NCI-H226 (cell line): ENCODE measurements around the gene RBFA.

Source experiments
- DNase-seq: peaks from one replicate; pipeline ENCODE4 v3.0.0-alpha.2; 2015

RBFA gene

GRCh38 chr18:80033181-80034067 is 810 bp upstream of the RBFA start:
- peak; percentile 3 for DNase-seq

- DNase-seq: no peak
Observed at GRCh38 chr18:80034852-80035406, 695 bp downstream of the RBFA start.

DNA sequence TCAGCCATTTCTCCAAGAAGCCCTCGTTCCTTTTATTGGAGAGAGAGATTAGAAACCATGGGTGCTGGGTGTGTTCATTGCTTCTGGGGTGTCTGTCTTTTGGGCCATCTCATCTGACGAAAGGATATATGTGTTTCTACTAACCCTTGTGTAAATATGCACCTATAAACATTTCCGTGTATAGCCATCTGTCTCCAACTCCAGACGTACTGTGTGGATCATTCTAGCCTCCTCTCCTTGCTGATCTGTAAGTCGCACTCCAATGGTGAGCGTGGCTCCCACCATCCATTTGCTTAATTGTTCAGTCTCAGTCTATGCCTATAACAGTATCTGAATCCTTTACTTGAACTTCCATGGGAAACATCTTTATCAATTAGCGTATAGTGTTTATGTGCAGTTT is 1.8 kb downstream of the RBFA start:
- no peak for DNase-seq

- DNase-seq: no peak
Observed at GRCh38 chr18:80037300-80037699, 3.1 kb downstream of the RBFA start.

DNA sequence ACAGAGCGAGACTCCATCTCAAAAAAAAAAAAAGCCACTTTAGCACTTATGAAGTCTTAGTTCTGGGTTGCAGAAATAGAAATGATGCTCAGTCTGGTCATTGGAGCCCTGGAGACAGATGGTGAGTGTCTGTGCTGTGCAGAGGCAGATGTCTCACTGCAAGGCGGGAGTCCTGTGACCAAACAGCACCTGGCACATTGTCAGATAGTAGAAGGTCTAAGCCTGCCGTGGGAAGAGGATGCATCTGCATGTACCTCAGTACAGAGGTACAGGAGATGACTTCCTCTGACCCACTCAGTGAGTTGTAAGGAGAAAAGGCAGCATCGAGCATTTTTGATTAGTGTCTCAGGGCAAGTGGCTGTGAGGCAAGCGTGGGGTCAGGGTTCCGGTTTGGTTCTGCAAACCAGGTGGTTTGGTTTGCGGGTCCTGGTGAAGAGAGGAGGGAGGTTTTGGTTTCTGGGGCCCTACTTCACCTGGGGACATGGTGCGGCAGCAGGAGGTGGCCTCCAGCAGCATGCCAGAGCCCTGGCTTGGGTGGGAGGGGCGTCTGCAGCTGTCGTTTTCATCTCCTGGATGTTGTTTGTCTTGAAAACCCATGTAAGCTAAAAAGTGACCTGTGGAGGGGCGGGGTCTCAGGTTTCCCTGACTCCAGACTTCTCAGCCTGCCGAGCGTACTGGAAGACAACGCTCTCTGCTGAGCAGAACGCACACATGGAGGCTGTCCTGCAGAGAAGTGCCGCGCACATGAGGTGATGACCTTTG is 3.8 kb downstream of the RBFA start:
- DNase-seq: no peak

DNA sequence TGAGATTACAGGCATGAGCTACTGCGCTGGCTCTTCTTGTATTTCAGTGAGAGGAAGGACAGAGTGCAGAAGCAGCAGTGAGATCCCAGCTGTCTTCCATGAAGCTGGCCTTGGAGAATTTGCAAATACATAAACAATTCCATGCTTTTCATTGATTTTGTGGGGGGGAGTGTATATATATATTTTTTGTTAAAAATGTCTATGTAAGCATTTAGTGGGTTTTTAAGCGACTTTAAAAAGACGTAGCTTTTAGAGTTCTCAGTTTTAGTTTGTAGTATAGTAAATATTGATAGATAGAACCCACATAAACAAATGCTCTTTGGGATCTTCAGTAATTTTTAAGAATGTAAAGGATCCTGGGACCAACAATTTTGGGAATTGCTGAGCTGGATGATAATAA is 6.3 kb downstream of the RBFA start:
- no peak for DNase-seq

GRCh38 chr18:80041424-80041823 is 7.2 kb downstream of the RBFA start:
- DNase-seq: no peak

DNA sequence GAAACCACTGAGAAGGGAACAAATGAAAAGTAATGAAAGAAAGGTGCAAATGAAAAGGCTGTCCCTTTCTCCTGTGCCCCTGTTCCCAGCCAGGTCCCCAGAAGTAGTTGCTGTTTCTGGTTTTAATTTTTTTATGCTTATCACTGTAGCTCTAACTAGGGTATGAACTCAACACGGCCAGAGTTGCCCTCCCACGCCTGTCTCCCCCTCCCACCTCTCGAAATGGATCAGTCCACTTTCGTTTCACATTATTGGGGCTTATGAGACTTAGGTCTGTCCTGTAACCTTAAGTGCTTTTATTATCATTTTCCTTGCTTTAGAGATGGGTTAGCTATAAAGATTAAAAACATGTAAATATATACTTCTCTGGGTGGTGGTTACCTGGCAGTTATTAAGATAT is 8.6 kb downstream of the RBFA start:
- no peak for DNase-seq

- DNase-seq: no peak
Observed at GRCh38 chr18:80044072-80044471, 9.8 kb downstream of the RBFA start.

DNA sequence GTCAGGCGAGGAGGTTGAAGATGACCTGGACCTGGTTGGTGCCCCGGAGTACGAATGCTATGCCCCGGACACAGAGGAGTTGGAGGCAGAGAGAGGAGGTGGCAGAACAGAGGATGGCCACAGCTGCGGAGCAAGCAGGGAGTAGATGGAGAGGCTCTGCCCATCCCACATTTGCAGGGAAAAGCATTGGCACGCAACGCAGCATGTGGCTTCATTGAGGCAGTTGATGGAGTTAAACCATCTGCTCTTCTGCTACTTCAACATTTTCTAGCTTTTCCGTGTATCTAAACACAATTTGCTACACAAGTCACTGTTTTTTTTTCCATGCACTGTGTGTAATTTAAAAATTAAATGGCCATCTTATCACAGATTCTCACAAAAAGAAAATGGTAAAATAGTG is 11.8 kb downstream of the RBFA start:
- no peak for DNase-seq

DNA sequence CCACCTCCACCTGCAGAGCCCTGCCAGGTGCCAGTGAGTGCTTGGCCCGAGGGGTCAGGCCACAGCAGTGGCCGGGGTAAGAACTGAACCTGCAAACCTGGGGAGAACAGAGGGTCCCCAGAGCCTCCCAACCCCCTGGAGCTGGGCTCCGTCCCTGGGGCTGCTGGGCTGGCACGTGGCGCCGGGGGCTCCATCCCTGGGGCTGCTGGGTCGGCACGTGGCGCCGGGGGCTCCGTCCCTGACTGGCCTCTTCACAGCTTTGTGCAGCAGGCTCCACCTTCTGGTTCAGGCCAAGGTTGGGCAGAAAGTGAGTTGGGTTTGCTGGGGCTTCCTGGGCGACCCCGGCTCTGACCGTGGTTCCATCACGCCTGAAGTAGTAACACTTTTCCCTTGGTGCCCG is 12.2 kb downstream of the RBFA start:
- no peak for DNase-seq

DNA sequence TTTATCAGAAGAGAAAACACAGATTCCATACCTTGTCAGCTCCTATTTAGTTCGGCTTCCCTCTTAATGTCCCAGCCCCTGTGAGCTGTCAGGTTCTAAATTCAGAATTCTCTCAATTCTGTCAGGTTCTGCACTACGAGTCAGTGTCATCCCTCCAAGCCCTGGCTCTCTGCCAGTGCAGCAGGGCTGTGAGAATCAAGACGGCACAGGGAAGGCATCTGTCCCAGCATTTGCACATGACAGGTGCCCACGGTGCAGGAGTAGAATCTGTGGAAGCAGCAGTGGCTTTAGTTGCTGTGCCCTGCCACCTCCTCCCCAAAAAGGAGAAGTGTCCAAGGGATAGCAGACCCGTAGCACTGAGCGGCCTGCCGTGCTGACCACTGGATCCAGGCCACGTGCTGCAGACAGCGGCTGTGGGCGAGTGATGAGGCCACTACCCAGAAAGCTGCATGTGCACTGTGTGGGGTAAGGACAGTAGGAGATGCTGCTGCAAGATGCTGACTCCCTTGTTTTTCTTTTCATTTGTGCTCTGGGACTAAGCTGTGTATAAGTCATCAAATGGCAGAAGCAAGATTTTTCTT is 12.8 kb downstream of the RBFA start:
- no peak for DNase-seq

DNA sequence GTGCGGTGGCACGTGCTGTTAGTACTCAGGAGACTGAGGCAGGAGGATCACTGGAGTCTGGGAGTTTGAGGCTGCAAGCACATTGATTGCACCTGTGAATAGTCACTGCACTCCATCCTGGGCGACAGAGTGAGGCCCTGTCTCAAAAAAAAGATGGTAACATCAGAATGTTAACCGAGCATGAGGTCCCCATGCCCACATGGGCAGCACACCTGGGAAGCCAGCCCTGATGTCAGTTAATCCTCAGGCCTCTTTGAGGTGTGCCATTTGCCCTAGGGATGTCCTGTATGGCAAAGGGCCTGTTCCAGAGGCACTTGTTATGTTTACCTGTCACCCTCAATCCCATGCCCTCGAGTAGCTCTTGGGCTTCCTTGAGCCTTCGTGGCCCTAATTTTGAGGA is 16.6 kb downstream of the RBFA start:
- DNase-seq: no peak

GRCh38 chr18:80056095-80056494 is 21.9 kb downstream of the RBFA start:
- no peak for DNase-seq

DNA sequence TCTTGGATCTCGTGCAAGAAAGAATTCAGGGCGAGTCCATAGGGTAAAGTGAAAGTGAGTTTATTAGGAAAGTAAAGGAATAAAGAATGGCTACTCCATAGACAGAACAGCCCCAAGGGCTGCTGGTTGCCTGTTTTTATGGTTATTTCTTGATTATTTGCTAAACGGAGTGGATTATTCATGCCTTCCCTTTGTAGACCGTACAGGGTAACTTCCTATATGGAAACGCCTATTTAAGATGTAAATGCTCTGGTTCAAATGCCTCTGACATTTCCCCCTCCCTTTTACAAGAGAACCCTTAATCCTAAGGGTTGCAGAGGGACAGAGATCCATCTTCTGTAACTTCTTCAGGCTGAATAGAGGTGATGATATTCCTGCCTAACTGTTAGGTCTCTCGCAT is 25.7 kb downstream of the RBFA start:
- DNase-seq: no peak

GRCh38 chr18:80065705-80066104 is 31.5 kb downstream of the RBFA start:
- no peak for DNase-seq

GRCh38 chr18:80067321-80067720 is 33.1 kb downstream of the RBFA start:
- DNase-seq: no peak

GRCh38 chr18:80067897-80068296 is 33.7 kb downstream of the RBFA start:
- DNase-seq: no peak

DNA sequence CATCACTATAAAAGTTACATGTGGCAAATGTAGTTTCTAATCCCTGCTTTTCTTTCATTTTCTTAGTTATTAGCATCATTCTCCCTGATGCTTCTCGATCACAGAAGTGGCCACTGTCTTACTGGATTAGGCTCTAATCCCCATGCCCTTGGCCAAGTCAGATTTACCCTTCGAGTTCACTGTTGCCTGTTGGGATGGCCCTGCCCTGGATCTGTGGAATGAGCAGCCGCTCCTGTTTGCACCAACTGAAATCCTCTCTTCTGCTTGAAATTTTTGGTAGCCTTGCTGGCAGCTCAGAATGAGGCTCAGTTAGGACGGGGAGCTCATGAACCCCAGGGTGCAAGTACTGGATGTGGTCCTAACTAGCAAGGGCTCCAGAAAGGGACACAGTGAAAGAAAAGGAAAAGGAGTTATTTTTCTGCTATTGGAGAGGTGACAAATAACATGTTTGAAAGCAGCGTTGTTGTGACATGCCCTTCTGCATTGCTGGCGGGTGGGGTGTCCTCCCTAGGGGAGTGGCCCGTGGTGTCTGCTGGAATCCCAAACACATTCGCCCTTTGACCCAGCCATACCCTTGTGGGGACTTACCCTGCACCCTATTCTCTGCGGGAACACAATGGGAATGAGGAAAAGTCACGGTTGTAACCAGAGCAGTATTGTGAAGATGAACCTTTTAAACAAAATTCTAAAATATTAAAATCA is 34.5 kb downstream of the RBFA start:
- DNase-seq: no peak

- no peak for DNase-seq
Observed at GRCh38 chr18:80070825-80071224, 36.6 kb downstream of the RBFA start.

DNA sequence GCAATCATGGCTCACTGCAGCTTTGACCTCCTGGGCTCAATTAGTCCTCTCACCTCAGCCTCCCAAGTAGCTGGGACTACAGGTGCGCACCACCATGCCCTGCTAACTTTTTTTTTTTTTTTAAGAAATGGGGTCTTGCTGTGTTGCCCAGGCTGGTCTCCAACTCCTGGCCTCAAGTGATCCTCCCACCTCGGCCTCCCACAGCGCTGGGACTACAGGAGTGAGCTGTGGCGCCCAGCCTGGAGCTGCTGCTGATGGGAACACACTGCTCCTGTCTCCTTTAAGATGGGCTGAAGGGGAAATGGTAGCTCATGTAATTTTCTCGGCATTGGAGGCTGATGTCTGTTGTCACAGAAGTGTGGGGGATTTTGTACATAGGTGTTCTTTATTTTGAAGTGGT is 39.9 kb downstream of the RBFA start:
- DNase-seq: no peak

DNA sequence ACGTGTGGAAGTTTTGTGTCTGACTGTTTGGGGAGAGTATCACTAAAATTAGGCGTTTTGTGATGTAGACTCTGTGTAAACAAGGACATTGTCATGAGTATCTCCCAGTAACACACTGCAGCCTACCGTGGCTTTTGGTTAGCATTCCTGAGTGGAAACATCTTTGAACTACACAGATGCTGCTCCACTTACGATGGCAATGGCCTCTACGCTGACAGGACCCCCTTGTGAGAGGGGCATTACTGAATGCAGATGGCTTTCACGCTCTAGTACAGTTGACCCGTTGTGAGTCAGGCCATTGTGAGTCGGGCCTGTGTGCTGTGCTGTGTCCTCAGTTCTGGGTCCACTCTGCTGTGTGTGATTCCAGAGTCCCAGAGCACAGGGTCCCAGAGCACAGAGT is 40.5 kb downstream of the RBFA start:
- DNase-seq: no peak

DNA sequence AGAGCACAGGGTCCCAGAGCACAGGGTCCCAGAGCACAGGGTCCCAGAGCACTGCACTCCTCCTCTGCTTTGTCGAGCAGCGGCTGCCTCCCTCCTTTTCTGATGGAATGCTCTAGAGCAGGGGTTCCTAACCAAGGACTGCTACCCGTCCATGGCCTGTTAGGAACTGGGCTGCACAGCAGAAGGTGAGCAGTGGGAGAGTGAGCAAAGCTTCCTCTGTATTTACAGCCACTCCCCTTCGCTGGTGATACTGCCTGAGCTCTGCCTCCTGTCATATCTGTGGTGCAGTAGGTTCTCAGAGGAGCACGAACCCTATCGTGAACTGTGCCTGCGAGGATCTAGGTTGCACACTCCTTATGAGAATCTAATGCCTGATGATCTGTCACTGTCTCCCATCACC is 41.7 kb downstream of the RBFA start:
- DNase-seq: no peak
